HAP-1 (cell line): ENCODE results near the gene CPNE7.

Experiments used
- DNase-seq, 2 experiments: peaks; one replicate each; pipeline ENCODE4 v3.0.0-alpha.2; 2016 to 2020; ENCODE audit warnings: low spot score in 2 of 2
- H3K27me3 ChIP-seq: fragments of 250-450 bp; sonication (Bioruptor Pico); 2 replicates; pipeline ENCODE4 v1.5.1; 2020; ENCODE audit warnings: low read depth, mild to moderate bottlenecking, moderate library complexity
- H3K36me3 ChIP-seq: fragments of 250-450 bp; sonication (Bioruptor Pico); replicated peaks from 2 replicates; pipeline ENCODE4 v1.5.1; 2020; ENCODE audit warnings: mild to moderate bottlenecking
- H3K4me1 ChIP-seq: fragments of 250-450 bp; sonication (Bioruptor Pico); 2 replicates; pipeline ENCODE4 v1.5.1; 2020; ENCODE audit warnings: mild to moderate bottlenecking
- H3K4me3 ChIP-seq: fragments of 250-450 bp; sonication (Bioruptor Pico); 2 replicates; pipeline ENCODE4 v1.5.1; 2020; ENCODE audit warnings: mild to moderate bottlenecking, moderate library complexity
- H3K9me3 ChIP-seq: fragments of 250-450 bp; sonication (Bioruptor Pico); 2 replicates; pipeline ENCODE4 v1.5.1; 2020; ENCODE audit warnings: mild to moderate bottlenecking, moderate library complexity
- in situ Hi-C: fragments of 300-500 bp; cut with MboI; formaldehyde crosslinking; loops from 3 replicates; pipeline ENCODE4 v1.14.3; 2020; ENCODE audit warnings: low sequenced_read_pairs, inconsistent platforms, mixed read lengths

The CPNE7 gene

GRCh38 chr16:89600956-89601355 lies 25.4 kb downstream of the CPNE7 start:
- no peaks in the 10 kb centered on the region for H3K27me3 ChIP-seq
- DNase-seq = no peak
- no peak overlapping the region for H3K4me3 ChIP-seq
- H3K9me3 ChIP-seq = no peaks in the 10 kb centered on the region
- in situ Hi-C loops = no loop called here
- no peaks in the 10 kb centered on the region for H3K4me1 ChIP-seq
- peaks cover 2% of the 10 kb centered on the region for H3K36me3 ChIP-seq

- H3K27me3 ChIP-seq = no peaks in the 10 kb centered on the region
- no peak for DNase-seq
- no peaks in the 10 kb centered on the region for H3K9me3 ChIP-seq
- no peak overlapping the region for H3K4me3 ChIP-seq
- no peaks in the 10 kb centered on the region for H3K36me3 ChIP-seq
- H3K4me1 ChIP-seq = no peaks in the 10 kb centered on the region
- in situ Hi-C loops = no loop called here
These were observed 26.3 kb downstream of the CPNE7 start for GRCh38 chr16:89601906-89602272.

- in situ Hi-C loops = no loop called here
- no peak overlapping the region for H3K4me3 ChIP-seq
- no peaks in the 10 kb centered on the region for H3K9me3 ChIP-seq
- no peak for DNase-seq
- H3K27me3 ChIP-seq = no peaks in the 10 kb centered on the region
- H3K36me3 ChIP-seq = no peaks in the 10 kb centered on the region
- H3K4me1 ChIP-seq = no peaks in the 10 kb centered on the region
These were observed 26.9 kb downstream of the CPNE7 start for GRCh38 chr16:89602273-89602951.

- no peaks in the 10 kb centered on the region for H3K9me3 ChIP-seq
- no peaks in the 10 kb centered on the region for H3K4me1 ChIP-seq
- no peak for DNase-seq
- no peak overlapping the region for H3K4me3 ChIP-seq
- in situ Hi-C loops = no loop called here
- no peaks in the 10 kb centered on the region for H3K36me3 ChIP-seq
- no peaks in the 10 kb centered on the region for H3K27me3 ChIP-seq
These were observed 27.5 kb downstream of the CPNE7 start for GRCh38 chr16:89602952-89603590.

GRCh38 chr16:89604764-89605163 lies 29.2 kb downstream of the CPNE7 start:
- H3K4me1 ChIP-seq = no peaks in the 10 kb centered on the region
- no peaks in the 10 kb centered on the region for H3K27me3 ChIP-seq
- no peaks in the 10 kb centered on the region for H3K9me3 ChIP-seq
- no peaks in the 10 kb centered on the region for H3K36me3 ChIP-seq
- in situ Hi-C loops = no loop called here
- no peak overlapping the region for H3K4me3 ChIP-seq
- DNase-seq = no peak

- no peaks in the 10 kb centered on the region for H3K9me3 ChIP-seq
- no peaks in the 10 kb centered on the region for H3K27me3 ChIP-seq
- H3K36me3 ChIP-seq = no peaks in the 10 kb centered on the region
- H3K4me3 ChIP-seq = no peak overlapping the region
- no peaks in the 10 kb centered on the region for H3K4me1 ChIP-seq
- DNase-seq = no peak
- in situ Hi-C loops = no loop called here
These were observed 29.8 kb downstream of the CPNE7 start for GRCh38 chr16:89605186-89605970.

- H3K9me3 ChIP-seq = no peaks in the 10 kb centered on the region
- no peak overlapping the region for H3K4me3 ChIP-seq
- no peaks in the 10 kb centered on the region for H3K36me3 ChIP-seq
- DNase-seq = no peak
- H3K27me3 ChIP-seq = no peaks in the 10 kb centered on the region
- no peaks in the 10 kb centered on the region for H3K4me1 ChIP-seq
- in situ Hi-C loops = no loop called here
These were observed 30.4 kb downstream of the CPNE7 start for GRCh38 chr16:89606006-89606405.

GRCh38 chr16:89607453-89607852 lies 31.9 kb downstream of the CPNE7 start:
- Histone ChIP-seq H3K4me3 (no peak overlapping the region), H3K27me3 (no peaks in the 10 kb centered on the region), H3K9me3 (no peaks in the 10 kb centered on the region), H3K36me3 (no peaks in the 10 kb centered on the region), H3K4me1 (no peaks in the 10 kb centered on the region)
- DNase-seq = no peak
- in situ Hi-C loops = no loop called here

- H3K4me3 ChIP-seq = no peak overlapping the region
- DNase-seq = no peak
- H3K9me3 ChIP-seq = no peaks in the 10 kb centered on the region
- H3K27me3 ChIP-seq = no peaks in the 10 kb centered on the region
- in situ Hi-C loops = no loop called here
- H3K36me3 ChIP-seq = no peaks in the 10 kb centered on the region
- H3K4me1 ChIP-seq = no peaks in the 10 kb centered on the region
These were observed 32.6 kb downstream of the CPNE7 start for GRCh38 chr16:89607937-89608740.

GRCh38 chr16:89610108-89610453 lies 34.5 kb downstream of the CPNE7 start:
- H3K27me3 ChIP-seq = no peaks in the 10 kb centered on the region
- no peaks in the 10 kb centered on the region for H3K9me3 ChIP-seq
- no peaks in the 10 kb centered on the region for H3K4me1 ChIP-seq
- in situ Hi-C loops = no loop called here
- no peaks in the 10 kb centered on the region for H3K36me3 ChIP-seq
- DNase-seq = no peak
- H3K4me3 ChIP-seq = no peak overlapping the region

- no peak for DNase-seq
- Histone ChIP-seq H3K36me3 (no peaks in the 10 kb centered on the region), H3K4me3 (no peak overlapping the region), H3K4me1 (no peaks in the 10 kb centered on the region), H3K9me3 (no peaks in the 10 kb centered on the region), H3K27me3 (no peaks in the 10 kb centered on the region)
- in situ Hi-C loops = no loop called here
These were observed 37.0 kb downstream of the CPNE7 start for GRCh38 chr16:89612415-89613166.

GRCh38 chr16:89613231-89613953 lies 37.8 kb downstream of the CPNE7 start, which contains the start of gene DPEP1:
Gene DPEP1, plus strand, starts transcription at chr16:89613642. Its CDS starts 16,769 bp downstream, at chr16:89630411.
- DNase-seq = no peak
- Histone ChIP-seq H3K27me3 (no peaks in the 10 kb centered on the region), H3K9me3 (no peaks in the 10 kb centered on the region), H3K36me3 (no peaks in the 10 kb centered on the region), H3K4me3 (no peak within 1 kb of the TSS), H3K4me1 (no peaks in the 10 kb centered on the region)
- in situ Hi-C loops = no loop called here
